Activated CD8-positive, alpha-beta memory T cell treated with anti-CD3 and anti-CD28 coated beads for 24 hours (primary cell): Measurements from ENCODE around the gene PLK5.
"Not testable (repeated sequence)": the region's sequence is repeated elsewhere in the genome, so short reads cannot be mapped to it uniquely, and the experiment has no call there.

Experiments
- DNase-seq: peaks from one replicate; pipeline ENCODE4 v3.0.0-alpha.2; 2020

Gene PLK5

DNA sequence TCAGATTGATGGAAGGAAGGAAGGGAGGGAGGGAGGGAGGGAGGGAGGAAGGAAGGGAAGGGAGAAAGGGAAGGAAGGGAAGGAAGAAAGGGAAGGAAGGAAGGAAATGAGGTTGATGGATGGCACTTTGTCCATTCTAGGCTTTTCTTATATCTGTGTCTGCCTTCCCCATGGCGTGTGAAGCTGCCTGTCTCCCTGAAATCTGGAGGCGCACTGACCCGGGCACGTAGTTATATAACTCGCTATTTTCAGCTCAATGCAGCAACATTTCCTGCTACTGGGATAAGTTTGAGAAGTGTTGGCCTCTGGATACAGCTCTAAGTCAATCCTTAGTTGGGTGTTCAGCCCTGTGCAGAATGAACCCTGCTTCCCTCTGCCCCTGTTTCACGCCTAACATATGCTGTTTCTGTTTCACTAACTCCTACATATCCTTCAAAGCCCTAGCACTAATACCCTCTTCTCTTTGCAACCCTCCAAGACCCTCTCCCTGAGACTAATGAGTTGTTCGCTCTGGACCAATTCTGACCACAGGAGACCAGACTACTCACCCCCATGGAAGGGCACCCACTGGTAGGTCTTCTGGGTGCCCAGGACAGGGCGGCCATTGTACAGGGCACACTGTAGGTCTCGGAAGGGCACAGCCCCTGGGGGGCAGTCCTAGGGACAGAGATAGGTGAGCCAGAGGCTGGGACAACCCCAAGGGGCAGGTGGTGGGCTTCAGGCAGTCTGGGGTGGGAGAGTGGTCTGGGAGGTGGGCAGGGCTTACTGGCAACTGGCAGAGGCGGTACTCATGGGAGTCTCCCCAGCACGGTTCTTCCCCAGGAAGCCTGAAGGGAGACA, 14.1 kb upstream of the PLK5 start:
- DNase-seq: no peak

DNA sequence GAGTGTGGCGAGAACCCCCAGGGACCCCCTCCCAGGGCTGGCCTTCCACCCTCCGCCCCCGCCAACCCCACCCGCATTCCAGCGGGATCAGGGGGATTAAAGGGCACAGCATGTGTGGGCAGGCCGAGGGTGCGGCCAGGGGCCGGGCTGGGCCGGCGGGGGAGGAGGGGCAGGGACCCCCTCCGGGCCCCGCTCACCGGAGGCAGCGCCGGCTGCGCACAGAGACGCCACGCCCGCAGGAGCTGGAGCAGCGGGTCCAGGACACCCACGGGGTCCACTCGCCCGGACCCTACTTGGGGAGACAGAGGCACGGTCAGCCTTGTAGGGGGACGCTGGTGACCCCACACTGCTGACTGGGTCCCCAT, 13.5 kb upstream of the PLK5 start:
- no peak for DNase-seq

DNA sequence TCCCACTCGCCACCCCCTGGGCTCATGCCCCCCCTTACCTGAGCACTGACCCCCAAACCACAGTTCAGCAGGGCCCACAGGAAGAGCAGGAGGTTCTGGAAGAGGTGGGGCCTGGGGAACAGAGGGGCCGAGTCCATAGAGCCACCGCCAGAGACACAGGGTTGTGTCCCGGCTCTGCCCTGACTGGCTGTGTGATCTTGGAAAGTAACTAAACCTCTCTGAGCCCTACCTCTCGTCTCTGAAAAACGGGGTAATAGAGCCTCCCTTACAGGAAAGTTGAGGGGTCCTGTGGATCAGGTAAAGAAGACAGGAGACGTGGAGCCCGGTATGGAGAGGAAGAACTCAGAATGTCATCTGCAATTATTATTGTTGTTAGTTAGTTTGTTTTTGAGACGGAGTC, 13.1 kb upstream of the PLK5 start:
- DNase-seq: no peak

DNA sequence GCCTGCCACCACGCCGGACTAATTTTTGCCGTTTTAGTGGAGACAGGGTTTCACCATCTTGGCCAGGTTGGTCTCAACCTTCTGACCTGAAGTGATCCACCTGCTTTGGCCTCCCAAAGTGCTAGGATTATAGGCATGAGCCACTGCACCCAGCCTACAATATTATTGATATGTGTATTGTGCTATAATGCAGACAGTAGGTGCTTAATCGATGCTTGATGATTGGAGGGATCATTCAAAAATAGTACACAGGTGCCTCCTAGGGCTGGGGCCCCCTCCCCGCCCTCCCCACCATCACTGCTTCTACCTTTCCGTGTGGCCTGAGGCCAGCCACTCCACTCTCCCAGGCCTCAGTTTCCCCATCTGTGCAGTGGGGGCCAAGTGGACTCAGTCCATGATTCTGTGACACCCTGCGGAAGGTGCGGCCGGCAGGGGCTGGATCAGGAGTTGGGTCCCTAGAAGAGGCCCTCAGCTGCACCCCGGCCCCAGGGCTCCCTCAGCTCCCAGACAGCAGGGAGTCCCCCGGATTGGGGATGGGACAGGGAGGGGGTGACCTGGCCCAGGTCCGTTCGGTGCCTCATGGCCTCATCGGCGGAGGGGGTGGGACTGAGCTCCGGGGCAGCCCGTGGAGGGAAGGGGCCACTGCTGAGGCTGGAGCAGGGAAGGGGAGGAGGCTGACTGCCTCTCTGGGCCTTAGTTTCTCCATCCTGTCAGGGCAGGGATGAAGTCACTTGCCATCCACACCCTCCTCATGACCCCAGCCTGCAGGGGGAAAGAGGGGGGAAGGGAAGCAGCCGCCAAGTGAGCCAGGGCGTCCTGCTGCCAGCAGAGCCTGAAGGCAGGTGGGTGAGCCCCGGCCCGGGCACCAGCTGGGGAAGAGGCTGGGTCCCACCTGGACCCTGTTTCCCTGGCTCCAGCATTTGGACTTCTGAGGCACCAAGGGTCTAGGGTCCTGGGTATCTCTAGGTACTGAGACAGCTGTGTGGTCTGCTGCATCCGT, 12.3 kb upstream of the PLK5 start:
- DNase-seq: no peak

DNA sequence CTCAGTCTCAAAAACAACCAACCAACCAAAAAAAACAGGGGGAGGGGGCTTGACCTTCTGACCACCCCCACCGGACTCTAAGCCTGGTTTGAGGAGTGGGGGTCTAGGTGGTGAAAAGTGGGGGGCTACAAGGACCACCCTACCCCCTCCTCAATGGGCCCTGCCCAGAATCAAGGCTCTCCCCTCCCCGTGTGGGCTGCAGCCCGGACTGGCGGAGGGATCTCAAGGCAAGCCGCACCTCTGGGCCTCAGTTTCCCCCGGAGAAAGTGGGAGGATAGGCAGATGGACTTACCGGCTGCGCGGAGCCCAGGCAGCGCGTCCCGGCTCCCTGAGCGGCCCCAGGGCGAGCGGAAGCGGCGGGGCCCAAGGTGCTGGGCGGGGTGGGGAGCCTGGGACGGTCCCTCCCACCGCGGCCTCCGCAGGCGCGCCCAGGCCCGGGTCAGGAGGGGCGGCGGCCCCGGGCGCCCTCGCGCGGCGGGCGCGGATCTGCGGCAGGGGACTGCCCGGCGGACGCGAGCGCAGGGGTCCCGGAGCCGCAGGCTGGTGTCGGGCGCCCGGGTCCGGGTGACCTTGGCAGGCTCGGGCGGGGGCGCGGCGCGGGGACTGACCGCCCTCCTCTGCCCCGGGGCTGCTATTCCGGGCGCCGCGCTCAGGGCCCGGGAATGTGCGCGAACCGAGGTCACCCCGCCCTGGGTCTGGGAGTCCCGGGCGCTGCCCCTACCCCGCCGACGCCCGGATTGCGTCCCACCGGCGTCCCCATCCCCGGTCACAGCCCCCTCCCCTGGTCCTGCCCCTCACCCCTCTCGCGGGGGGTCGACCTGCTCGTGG, 11.0 kb upstream of the PLK5 start, which contains the start of gene ADAMTSL5:
Gene ADAMTSL5 (minus strand): TSS at position 349 of the 828 bp plus-strand sequence. CDS start 2,076 bp downstream, outside the sequence.
- DNase-seq: peak; percentile 87

DNA sequence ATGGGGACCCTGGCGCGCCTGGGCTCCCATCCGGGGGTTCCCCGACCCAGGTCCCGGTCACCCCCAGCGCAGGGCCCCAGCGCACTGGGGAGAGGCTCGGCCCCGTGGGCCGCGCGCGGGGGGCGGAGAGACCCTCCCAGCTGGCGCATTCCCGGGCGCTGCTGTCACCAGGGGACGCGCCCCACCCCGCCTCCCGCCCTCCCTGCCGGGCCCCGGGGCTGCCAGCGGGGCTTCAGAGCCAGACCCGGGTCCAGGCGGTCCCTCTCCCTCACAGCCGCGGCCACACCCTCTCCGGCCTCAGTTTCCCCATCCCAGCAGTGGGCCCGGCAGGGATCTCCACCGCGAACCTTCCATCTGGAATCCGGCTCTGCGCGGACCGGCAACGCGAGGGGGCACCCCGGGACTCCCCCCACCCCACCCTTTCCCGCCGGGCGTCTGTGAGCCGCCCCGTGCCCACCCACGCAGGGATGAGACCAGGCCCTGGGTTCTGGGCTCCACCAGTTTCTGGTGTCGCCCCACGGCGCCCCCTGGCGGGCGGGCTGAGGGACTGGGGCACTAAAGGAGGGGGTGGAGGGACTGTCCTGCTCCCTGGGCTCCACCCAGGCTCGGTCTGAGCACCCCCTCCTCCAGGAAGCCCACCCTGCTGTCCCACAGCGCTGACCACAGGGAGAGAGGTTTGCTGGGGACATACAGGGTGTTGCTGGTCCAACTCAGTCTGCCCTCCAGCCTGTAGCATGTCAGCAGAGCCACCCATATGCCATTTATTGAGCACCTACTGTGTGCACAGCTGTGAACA, 10.2 kb upstream of the PLK5 start:
- peak; percentile 83 for DNase-seq

DNA sequence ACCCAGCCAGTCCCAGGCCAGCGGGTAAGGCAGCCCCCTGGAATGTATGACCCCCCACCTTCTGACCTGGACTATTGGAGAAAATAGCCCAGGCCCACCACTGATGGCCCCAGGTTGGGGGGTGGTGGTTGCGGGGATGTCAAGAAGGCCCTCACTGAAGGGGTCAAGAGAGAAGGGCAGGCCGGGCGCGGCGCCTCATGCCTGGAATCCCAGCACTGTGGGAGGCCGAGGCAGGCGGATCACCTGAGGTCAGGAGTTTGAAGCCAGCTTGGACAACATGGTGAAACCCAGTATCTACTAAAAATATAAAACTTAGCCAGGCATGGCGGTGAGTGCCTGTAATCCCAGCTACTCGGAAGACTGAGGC, 9.6 kb upstream of the PLK5 start:
- no peak for DNase-seq

DNA sequence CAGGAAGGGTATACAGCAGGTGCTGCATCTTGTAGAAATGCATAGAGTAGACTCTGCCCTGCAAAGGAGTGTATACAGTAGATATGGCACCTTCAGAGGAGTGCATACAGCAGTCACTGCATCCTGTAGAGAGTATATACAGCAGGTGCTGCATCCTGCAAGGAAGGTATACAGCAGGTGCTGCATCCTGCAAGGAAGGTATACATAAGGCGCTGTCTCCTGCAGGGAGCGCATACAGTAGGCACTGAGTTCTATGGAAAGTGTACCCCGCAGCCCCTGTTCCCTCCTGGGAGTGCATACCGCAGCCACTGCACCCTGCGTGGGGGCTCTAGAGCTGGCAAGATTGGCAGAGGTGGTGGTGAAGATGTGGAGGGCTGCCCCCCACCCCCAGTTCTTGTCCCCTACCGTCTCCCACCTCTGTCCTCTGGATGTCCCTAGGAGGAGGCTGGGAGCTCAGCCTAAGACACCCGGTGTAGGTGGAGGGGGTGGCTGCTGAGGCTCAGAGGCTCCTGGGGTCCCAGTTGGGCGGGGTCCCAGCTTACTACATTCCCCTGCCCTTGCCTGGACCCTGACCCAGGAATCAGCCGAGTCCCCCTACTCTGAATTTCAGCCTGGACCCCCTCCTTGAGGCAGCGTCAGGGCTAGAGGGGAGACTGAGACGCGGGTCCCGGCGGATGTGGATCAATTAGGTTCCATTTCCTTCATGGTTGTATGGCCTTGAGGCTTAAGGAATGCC, 8.7 kb upstream of the PLK5 start:
- no peak for DNase-seq

DNA sequence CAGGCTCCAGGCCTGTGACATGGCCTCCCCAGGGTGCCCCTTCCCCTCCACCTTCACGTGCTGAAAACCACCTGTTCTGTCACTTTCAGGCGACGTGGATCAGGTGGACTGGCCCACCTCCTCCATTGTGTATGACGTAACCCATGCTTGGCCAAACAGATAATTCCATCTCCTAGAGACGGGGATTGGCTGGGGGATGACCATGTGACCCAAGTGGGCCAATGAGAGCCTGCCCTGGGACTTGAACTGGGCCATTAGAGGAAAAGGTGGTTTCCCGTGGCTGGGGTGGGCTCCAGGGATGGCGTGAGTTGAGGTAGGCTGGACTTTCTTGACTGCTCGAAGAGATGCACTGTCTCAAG, 7.5 kb upstream of the PLK5 start:
- no peak for DNase-seq

DNA sequence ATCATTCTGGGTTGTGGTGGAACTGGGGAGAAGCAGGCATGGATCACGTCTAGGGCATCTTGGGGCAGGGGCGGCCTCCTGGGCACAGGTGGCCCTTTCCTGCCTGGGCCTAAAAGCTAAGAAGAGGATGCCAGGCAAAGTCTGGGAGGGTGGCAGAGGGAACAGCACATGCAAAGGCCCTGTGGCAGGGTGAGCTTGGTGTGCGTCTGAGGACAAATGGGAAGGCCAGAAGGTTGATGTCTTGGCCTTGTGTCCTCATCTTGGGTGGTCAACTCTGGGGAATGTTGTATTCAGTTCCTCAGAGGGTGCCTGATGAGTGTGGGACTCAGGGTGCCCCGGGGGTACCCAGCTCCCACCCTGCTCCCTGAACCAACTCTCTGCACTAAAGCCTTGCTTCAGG, 5.4 kb upstream of the PLK5 start:
- DNase-seq: no peak

DNA sequence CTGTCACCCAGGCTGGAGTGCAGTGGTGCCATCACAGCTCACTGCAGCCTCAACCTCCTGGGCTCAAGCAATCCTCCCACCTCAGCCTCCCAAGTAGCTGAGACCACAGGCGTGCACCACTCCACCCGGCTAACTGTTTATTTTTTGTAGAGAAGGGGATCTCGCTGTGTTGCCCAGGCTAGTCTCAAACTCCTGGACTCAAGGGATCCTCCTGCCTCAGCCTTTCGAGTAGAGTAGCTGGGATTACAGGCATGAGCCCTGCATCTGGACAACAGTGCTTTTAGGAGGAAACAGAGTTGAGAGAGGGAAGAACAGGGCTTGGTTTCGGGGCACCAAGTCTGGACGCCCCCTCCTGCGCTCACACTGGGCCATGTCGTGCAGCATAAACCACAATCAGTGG, 4.1 kb upstream of the PLK5 start:
- not testable (repeated sequence) for DNase-seq

DNA sequence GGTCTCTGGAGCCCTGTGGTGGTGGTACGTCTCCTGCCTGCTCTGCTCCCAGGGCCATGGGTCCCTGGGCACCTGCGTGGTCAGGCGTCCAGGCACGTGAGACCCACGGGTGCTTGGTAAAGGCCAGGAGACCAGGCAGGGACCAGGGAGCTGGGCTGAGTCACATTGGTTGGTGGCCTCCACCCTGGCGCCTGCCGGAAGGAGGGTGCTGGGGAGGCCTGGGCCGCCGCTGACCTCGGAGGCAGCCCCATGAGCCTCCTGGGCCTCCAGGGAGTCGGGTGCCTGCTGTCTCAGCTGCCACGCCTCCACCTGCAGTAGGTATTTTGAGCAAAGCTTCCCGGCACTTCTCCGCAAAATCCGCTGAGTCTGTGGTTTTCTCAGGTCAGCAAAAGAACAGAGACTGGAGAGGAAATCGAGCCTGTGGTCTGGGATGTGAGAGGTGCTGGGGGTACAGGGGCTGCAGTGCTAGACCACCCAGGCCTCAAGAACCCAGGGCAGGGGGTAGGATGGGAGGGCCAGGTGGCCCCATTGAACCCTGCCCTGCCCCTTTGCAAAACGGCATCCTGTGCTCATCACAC, 3.6 kb upstream of the PLK5 start:
- no peak for DNase-seq

DNA sequence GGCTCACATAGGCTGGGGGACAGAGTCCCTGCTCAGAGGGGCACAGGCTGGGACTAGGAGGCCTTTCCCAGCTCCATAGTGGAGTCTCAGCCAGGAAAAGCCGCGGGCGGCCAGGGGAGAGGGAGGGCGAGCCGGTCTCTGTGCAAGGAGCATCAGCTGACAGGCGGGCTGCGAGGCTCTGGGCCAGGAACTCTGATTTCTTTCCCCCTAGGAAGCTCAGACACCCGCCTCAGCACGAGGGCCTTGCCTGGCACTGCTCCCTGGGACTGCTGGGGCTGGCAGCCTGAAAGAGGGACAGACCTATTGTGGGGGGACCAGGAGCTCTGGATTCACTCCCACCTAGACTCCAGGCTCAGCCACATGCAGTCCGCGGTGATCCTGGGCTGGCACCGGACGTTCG, 2.2 kb upstream of the PLK5 start:
- DNase-seq: no peak

DNA sequence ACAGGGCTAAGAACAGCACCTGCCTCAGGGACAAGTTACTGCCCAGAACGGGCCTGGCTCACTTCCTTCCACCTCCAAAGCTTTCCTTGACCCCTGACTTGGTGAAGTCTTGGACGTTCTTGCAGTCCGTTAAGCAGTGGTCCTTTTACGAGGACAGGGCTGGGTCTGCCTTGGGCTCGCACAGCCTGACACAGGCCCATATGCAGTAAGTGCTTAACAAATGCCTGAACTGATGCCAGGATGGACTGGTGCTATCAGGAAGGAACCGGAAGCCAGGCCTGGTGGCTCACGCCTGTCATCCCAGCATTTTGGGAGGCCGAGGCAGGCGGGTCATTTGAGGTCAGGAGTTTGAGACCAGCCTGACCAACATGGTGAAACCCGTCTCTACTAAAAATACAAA, 1.8 kb upstream of the PLK5 start:
- no peak for DNase-seq

DNA sequence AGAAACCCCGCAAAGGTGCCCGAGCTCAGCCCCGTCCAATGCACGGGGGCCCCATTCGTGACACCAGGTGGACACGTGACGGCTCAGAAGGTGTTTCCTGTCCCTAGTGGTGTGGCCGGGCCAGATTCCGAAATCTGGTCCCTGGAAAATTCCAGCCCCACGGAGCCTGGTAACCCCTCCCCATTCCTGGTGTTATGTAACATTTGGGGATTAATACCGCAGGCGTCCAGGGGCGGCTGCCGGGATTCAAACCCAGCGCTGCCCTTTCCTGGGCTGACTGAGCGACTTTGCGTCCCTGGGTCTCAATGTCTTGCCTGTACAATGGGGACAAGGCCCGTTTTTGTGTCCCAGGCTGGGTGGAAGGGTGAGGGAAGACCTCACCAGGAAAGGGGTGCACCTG, 1.0 kb upstream of the PLK5 start:
- DNase-seq: no peak

DNA sequence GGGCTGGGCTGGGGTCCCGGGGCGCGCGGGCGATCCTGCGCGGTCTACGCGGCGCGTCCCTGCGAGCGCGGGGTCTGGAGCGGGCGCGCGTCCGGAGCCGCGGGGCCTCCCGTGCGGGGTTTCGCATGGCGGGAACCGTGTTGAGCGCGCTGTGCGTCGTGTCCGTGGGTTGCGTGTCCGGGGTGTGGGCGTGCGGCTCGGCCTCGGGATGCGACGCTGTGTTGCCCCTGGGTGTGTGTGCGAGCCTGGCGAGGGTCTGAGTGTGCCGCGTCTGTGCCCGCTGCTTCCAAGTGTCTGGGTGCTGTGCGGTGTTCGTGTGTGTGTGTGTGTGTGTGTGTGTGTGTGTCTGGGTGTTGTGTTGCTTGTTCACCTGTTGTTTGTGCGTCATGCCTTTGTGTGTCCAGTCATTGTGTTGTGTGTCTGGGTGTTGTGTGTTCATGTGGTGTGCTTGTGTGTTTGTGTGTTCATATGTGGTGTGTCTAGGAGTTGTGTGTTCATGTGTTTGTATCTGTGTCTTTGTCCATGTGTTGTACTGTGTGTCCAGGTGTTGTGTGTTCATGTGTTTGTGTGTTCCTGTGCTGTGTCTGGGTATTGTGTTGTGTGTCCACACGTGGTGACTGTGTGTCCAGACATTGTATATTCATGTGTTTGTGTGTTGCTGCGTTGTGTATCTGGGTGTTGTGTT, 552 bp downstream of the PLK5 start:
- no peak for DNase-seq

DNA sequence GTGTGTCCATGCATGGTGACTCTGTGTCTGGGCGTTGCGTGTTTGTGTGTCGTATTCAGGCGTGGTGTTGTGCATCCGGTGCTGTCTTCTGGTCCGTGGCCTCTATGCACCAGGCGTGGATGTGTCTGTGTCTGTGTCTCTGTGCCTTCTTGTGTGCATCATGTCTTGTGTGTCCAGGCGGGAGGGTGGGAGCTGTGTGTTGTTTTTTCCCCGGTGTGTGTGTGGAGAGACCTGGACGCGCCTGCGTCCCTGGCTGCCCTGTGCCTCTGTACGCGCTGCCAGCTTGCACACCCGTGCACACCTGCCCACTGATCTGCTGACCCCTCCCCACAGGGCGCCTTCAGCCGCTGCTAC, 1.1 kb downstream of the PLK5 start:
- no peak for DNase-seq

DNA sequence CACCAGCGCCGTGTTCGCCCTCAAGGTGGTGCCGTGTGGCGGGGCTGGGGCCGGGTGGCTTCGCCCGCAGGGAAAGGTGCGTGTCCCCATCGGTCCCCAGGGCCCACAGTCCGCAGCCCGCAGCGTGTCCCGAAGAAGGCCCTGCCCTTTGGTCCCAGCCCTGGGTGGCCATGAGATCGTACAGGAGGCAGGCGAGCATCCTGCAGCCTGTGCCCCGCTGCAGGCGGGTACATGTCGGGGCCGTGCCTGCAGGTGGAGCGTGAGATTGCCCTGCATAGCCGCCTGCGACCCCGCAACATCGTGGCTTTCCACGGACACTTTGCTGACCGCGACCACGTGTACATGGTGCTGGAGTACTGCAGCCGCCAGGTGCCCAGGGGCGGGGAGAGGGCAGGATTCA, 1.5 kb downstream of the PLK5 start:
- no peak for DNase-seq

DNA sequence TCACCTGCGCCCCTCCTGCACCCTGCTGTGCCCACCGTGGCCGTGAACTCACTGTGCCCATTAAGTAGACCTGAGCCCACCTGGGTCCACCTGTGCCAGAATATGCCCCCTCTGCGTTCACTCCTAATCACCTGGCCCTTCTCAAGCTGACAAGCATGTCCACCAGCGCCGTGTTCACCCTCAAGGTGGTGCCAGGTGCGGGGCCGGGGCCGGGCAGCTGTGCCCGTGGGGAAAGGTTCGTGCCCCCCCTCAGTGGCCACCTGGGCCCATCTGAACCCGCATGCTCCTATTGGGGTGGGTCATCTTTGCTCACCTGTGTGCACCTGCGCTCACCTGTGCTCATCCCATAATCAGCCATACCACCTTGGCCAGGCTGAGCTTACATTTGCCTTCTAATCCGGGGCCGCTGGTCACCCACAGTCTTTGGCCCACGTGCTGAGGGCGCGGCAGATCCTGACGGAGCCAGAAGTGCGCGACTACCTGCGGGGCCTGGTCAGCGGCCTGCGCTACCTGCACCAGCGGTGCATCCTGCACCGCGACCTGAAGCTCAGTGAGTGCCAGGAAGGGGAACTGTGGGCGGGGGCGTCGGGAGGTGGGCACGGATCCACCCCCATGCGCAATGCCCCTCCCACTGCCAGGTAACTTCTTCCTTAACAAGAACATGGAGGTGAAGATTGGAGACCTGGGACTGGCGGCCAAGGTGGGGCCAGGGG, 2.3 kb downstream of the PLK5 start:
- no peak for DNase-seq
